HepG2 (cell line): ENCODE results near the gene USP7. TPM values are rescaled to one million over a fixed set of nuclear protein-coding genes. Genes with fewer than 3 reads are reported as not detected.

Experiments used
- ARID4A ChIP-seq: sonication (generic); formaldehyde crosslinking; IDR thresholded peaks from 2 replicates; pipeline ENCODE4 v1.5.0; 2020; ENCODE audit warnings: mild to moderate bottlenecking, missing genetic modification reagents, borderline replicate concordance
- CSRNP2 ChIP-seq: sonication (generic); formaldehyde crosslinking; conservative IDR thresholded peaks from 2 replicates; pipeline ENCODE4 v1.8.0; 2022; ENCODE audit warnings: low read depth, missing genetic modification reagents
- DR1 ChIP-seq: sonication (generic); formaldehyde crosslinking; IDR thresholded peaks from 2 replicates; pipeline ENCODE4 v1.8.0; 2021; ENCODE audit warnings: mild to moderate bottlenecking, missing genetic modification reagents, inconsistent platforms
- E2F2 ChIP-seq: sonication (generic); formaldehyde crosslinking; IDR thresholded peaks from 2 replicates; pipeline ENCODE4 v1.4.0; 2020; ENCODE audit warnings: missing genetic modification reagents, borderline replicate concordance
- FOXO1 ChIP-seq: sonication (generic); formaldehyde crosslinking; IDR thresholded peaks from 2 replicates; pipeline ENCODE4 v1.4.0; 2020; ENCODE audit warnings: missing genetic modification reagents
- HNRNPL ChIP-seq: fragments of 200-400 bp; formaldehyde crosslinking; IDR thresholded peaks from 2 replicates; pipeline ENCODE4 v1.6.1; 2017; ENCODE audit warnings: mild to moderate bottlenecking, low read depth, low read length
- MEIS2 ChIP-seq: sonication (generic); formaldehyde crosslinking; IDR thresholded peaks from 2 replicates; pipeline ENCODE4 v1.9.0; 2021; ENCODE audit warnings: mild to moderate bottlenecking, missing genetic modification reagents
- POLR2A ChIP-seq, 2 experiments: IDR thresholded peaks; 2 replicates each; pipeline ENCODE4 v1.6.1; 2011; ENCODE audit warnings: low read depth in 2 of 2, low read length in 2 of 2, mild to moderate bottlenecking in 1 of 2, moderate library complexity in 1 of 2; ENCODE audit not compliant: insufficient read depth in 1 of 2
- PTBP1 ChIP-seq: fragments of 200-400 bp; formaldehyde crosslinking; IDR thresholded peaks from 2 replicates; pipeline ENCODE4 v1.6.1; 2018; ENCODE audit warnings: low read length, low read depth; ENCODE audit not compliant: poor library complexity, severe bottlenecking
- ZBTB14 ChIP-seq: sonication (generic); formaldehyde crosslinking; IDR thresholded peaks from 2 replicates; pipeline ENCODE4 v1.4.0; 2020; ENCODE audit warnings: missing genetic modification reagents
- ZNF124 ChIP-seq: sonication (generic); formaldehyde crosslinking; IDR thresholded peaks from 2 replicates; pipeline ENCODE4 v1.4.0; 2020; ENCODE audit warnings: missing genetic modification reagents
- ZNF263 ChIP-seq: sonication (generic); formaldehyde crosslinking; IDR thresholded peaks from 2 replicates; pipeline ENCODE4 v1.4.0; 2020; ENCODE audit warnings: missing genetic modification reagents
- ZNF333 ChIP-seq: sonication (generic); formaldehyde crosslinking; IDR thresholded peaks from 2 replicates; pipeline ENCODE4 v1.4.0; 2020; ENCODE audit warnings: mild to moderate bottlenecking, missing genetic modification reagents, borderline replicate concordance
- ZNF501 ChIP-seq: sonication (generic); formaldehyde crosslinking; IDR thresholded peaks from 2 replicates; pipeline ENCODE4 v1.5.1; 2020; ENCODE audit warnings: mild to moderate bottlenecking, moderate library complexity, missing genetic modification reagents
- ZNF710 ChIP-seq: sonication (generic); formaldehyde crosslinking; IDR thresholded peaks from 2 replicates; pipeline ENCODE4 v1.5.0; 2020; ENCODE audit warnings: mild to moderate bottlenecking, missing genetic modification reagents, borderline replicate concordance
- ZNF776 ChIP-seq: sonication (generic); formaldehyde crosslinking; IDR thresholded peaks from 2 replicates; pipeline ENCODE4 v1.4.0; 2020; ENCODE audit warnings: mild to moderate bottlenecking, missing genetic modification reagents
- ZNF777 ChIP-seq: sonication (generic); formaldehyde crosslinking; IDR thresholded peaks from 2 replicates; pipeline ENCODE4 v1.4.0; 2020; ENCODE audit warnings: missing genetic modification reagents
- polyA plus RNA-seq, 8 experiments: library from polyadenylated mRNA; depleted of rRNA in 3 of 8; stranded (reverse) in 7 of 8; unstranded in 1 of 8; fragments of >200 nt; fragmentation: Illumina TruSeq in 4 of 8; extraction: Trizol in 4 of 8; gene quantifications; 2 replicates each; pipeline versions ENCODE4 v1.2.1 to v1.2.3, GENCODE V29; 2011 to 2016; ENCODE audit warnings: low read depth in 4 of 8, missing spikeins in 1 of 8, mixed read lengths in 1 of 8; ENCODE audit not compliant: insufficient read depth in 1 of 8
- total RNA-seq, 5 experiments: library from RNA; depleted of rRNA; stranded (reverse); fragments of >200 nt; fragmentation: Illumina TruSeq; extraction: Trizol; gene quantifications; 2 replicates each; pipeline ENCODE4 v1.2.3, GENCODE V29; 2016; ENCODE audit warnings: low read depth in 1 of 5

The USP7 gene
- total and polyA plus RNA-seq, 2 of the 13 experiments (the other 11 are each of a cell fraction or from before 2014, with no cell fraction given) = 52.5 to 173 TPM

DNA sequence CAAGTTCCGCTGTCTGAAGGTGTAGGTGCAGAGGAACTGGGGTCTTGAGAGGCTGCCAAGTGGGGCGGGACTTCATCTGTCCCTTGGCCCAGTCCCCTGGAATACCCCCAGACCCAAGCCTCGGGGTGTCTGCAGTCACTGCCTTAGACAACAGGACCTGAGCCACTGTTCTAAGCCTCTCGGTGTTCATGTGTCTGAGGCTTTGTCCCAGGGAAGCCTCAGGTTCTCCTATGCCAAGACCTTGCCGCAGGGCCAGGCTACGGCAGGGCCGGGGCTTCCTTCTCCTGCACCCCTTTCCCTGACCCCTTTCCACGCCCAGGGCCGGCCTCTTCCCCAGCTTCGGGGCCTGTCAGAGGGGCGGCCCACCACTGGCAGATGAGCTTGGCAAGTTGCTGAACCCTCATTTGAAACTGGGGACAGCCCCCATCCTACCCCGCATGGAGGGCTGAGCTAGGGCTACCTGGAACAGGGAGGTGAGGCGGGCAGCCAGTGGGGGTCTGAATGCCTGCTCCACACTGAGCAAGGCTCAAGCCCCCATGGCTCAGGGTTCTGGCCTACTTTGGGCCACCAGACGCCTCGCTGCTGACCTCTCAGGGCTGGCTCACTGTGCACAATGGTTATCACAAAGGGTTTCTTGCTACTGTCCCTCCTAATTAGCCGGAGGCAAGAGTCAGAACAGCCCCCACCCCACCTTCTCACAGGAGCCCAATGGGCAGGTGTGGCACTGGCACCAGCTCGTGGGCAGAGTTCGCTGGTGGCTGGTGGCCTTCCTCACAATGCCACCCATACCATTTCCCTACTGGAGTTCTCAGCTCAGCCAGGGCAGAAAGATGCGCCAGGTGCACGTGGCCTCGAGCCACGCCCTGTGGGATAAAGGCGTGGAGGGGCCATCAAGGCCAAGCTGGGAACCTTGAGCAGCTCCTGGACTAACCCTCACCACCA is 74.5 kb downstream of the USP7 start (continued):
- peak; percentile 32 for TF ChIP-seq PTBP1
- TF ChIP-seq MEIS2 = 0 out of 2 replicates have a peak, but pooled peaks have one; percentile 0
- no peak for TF ChIP-seq ZNF124 (CRISPR knock-in tag)
- 0 out of 2 replicates have a peak, but pooled peaks have one; percentile 1 for TF ChIP-seq ZNF501 (CRISPR knock-in tag)
- no peak for TF ChIP-seq CSRNP2
- TF ChIP-seq ZNF777 (CRISPR knock-in tag) = peak; percentile 24; the same call in 1 of the 2 replicates
- peak; percentile 50; the same call in 1 of the 2 replicates for TF ChIP-seq ZNF333 (CRISPR knock-in tag)
- peak in 1 of 2 experiments; percentile 15; a peak in 1 of 4 replicates for TF ChIP-seq POLR2A (IDR thresholded peaks at IDR 0.05; ENCODE audit: insufficient read depth in 1 of 2, low read depth in 2 of 2, low read length in 2 of 2)
- TF ChIP-seq ARID4A = peak; percentile 26; the same call in 1 of the 2 replicates
- TF ChIP-seq ZNF263 (CRISPR knock-in tag) = 0 out of 2 replicates have a peak, but pooled peaks have one; percentile 26
- no peak for TF ChIP-seq FOXO1 (CRISPR knock-in tag)
- peak; percentile 56; the same call in 1 of the 2 replicates for TF ChIP-seq DR1 (CRISPR knock-in tag)
- TF ChIP-seq HNRNPL = 0 out of 2 replicates have a peak, but pooled peaks have one; percentile 65
- peak; percentile 20; the same call in 1 of the 2 replicates for TF ChIP-seq ZNF710
- TF ChIP-seq E2F2 (CRISPR knock-in tag) = peak; percentile 32; the same call in 1 of the 2 replicates
- peak; percentile 68; the same call in 1 of the 2 replicates for TF ChIP-seq ZNF776 (CRISPR knock-in tag)
- no peak for TF ChIP-seq ZBTB14 (CRISPR knock-in tag)
